ENCODE results near the gene POFUT1.
"Not testable (repeated sequence)": the region's sequence is repeated elsewhere in the genome, so short reads cannot be mapped to it uniquely, and the experiment has no call there.

DNA sequence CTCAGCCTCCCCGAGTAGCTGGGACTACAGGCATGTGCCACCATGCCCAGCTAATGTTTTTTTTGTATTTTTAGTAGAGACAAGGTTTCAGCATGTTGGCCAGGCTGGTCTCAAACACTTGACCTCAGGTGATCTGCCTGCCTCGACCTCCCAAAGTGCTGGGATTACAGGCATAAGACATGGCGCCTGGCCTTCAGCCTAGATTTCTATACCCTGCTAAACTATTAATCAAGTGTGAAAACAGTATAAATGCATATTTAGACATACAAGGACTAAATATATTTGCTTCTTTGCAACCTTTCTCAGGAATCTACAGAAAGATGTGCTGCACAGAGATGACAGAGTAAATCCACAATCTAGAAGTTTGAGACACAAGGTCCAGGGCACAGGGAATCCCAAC lies 67.5 kb downstream of the POFUT1 start:
- TF ChIP-seq, protein P1, sequence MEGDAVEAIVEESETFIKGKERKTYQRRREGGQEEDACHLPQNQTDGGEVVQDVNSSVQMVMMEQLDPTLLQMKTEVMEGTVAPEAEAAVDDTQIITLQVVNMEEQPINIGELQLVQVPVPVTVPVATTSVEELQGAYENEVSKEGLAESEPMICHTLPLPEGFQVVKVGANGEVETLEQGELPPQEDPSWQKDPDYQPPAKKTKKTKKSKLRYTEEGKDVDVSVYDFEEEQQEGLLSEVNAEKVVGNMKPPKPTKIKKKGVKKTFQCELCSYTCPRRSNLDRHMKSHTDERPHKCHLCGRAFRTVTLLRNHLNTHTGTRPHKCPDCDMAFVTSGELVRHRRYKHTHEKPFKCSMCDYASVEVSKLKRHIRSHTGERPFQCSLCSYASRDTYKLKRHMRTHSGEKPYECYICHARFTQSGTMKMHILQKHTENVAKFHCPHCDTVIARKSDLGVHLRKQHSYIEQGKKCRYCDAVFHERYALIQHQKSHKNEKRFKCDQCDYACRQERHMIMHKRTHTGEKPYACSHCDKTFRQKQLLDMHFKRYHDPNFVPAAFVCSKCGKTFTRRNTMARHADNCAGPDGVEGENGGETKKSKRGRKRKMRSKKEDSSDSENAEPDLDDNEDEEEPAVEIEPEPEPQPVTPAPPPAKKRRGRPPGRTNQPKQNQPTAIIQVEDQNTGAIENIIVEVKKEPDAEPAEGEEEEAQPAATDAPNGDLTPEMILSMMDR (IDR thresholded peaks at IDR 0.05) = not testable (repeated sequence)
- not testable (repeated sequence) for TF ChIP-seq POLR2A (IDR thresholded peaks at IDR 0.05)

All from heart left ventricle (tissue), 13 donors.